ENCODE results near the gene NDUFS7. TPM values are rescaled to one million over a fixed set of nuclear protein-coding genes. Genes with fewer than 3 reads are reported as not detected.
A peak's percentile ranks its signal among the peaks of the same experiment; 100 is the strongest.

Gene NDUFS7
- total and polyA plus RNA-seq, 9 of the 15 experiments (the other 6 are each of a cell fraction or from before 2014, with no cell fraction given), result 6.0 to 271 (median 60.6) TPM

DNA sequence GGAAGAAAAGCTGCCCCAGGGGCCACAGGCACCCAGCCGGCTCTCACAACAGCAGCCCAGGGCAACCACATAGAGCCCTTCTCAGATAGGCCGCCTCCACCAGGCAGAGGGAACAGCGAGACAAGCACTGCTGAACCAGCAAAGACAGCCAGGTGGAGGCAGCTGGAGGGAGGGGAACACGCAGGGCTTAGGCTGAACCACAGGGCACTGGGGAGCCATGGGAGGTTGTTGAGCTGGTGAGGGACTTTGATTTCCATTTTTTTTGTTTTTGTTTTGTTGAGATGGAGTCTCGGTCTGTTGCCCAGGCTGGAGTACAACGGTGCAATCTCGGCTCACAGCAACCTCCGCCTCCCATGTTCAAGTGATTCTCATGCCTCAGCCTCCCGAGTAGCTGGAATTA lies 14.1 kb downstream of the NDUFS7 start (continued):
- TF ChIP-seq, protein P1, sequence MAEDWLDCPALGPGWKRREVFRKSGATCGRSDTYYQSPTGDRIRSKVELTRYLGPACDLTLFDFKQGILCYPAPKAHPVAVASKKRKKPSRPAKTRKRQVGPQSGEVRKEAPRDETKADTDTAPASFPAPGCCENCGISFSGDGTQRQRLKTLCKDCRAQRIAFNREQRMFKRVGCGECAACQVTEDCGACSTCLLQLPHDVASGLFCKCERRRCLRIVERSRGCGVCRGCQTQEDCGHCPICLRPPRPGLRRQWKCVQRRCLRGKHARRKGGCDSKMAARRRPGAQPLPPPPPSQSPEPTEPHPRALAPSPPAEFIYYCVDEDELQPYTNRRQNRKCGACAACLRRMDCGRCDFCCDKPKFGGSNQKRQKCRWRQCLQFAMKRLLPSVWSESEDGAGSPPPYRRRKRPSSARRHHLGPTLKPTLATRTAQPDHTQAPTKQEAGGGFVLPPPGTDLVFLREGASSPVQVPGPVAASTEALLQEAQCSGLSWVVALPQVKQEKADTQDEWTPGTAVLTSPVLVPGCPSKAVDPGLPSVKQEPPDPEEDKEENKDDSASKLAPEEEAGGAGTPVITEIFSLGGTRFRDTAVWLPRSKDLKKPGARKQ (CRISPR knock-in tag; IDR thresholded peaks at IDR 0.05), result no peak
- no peak for TF ChIP-seq ZNF212 (CRISPR knock-in tag; IDR thresholded peaks at IDR 0.05)
- TF ChIP-seq, protein P2, sequence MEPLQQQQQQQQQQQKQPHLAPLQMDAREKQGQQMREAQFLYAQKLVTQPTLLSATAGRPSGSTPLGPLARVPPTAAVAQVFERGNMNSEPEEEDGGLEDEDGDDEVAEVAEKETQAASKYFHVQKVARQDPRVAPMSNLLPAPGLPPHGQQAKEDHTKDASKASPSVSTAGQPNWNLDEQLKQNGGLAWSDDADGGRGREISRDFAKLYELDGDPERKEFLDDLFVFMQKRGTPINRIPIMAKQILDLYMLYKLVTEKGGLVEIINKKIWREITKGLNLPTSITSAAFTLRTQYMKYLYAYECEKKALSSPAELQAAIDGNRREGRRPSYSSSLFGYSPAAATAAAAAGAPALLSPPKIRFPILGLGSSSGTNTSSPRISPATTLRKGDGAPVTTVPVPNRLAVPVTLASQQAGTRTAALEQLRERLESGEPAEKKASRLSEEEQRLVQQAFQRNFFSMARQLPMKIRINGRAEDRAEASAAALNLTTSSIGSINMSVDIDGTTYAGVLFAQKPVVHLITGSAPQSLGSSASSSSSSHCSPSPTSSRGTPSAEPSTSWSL (CRISPR knock-in tag; IDR thresholded peaks at IDR 0.05; ENCODE audit: borderline replicate concordance), result no peak
- TF ChIP-seq ADNP (tag; IDR thresholded peaks at IDR 0.05), result peak; percentile 57; the same call in 1 of the 2 replicates
- peak; percentile 82 to 92 for TF ChIP-seq KDM1A (IDR thresholded peaks at IDR 0.05)
- no peak for TF ChIP-seq ZEB2 (IDR thresholded peaks at IDR 0.05)
- TF ChIP-seq ZNF224 (CRISPR knock-in tag; IDR thresholded peaks at IDR 0.05), result no peak
- TF ChIP-seq HMGN3 (IDR thresholded peaks at IDR 0.05; ENCODE audit: borderline replicate concordance, extremely low read depth, insufficient read length, low read depth, low read length), result peak; percentile 1
- no peak for TF ChIP-seq ZNF354B (CRISPR knock-in tag; IDR thresholded peaks at IDR 0.05)
- TF ChIP-seq, protein P3, sequence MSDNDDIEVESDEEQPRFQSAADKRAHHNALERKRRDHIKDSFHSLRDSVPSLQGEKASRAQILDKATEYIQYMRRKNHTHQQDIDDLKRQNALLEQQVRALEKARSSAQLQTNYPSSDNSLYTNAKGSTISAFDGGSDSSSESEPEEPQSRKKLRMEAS (CRISPR knock-in tag; IDR thresholded peaks at IDR 0.05), result 0 out of 2 replicates have a peak, but pooled peaks have one; percentile 11
- no peak for TF ChIP-seq GTF2E2 (tag; IDR thresholded peaks at IDR 0.05)
- TF ChIP-seq MYBL2 (IDR thresholded peaks at IDR 0.05; ENCODE audit: low read depth), result no peak
- TF ChIP-seq MYBL2 (CRISPR knock-in tag; IDR thresholded peaks at IDR 0.05; ENCODE audit: borderline replicate concordance), result no peak
- TF ChIP-seq NFE2L1 (tag; IDR thresholded peaks at IDR 0.05; ENCODE audit: borderline replicate concordance, low read depth), result no peak
- TF ChIP-seq CBX5 (IDR thresholded peaks at IDR 0.05; ENCODE audit: borderline replicate concordance, low read depth), result no peak
- peak; percentile 88 for TF ChIP-seq CBX1 (IDR thresholded peaks at IDR 0.05; ENCODE audit: low read depth)
- TF ChIP-seq, protein P4, sequence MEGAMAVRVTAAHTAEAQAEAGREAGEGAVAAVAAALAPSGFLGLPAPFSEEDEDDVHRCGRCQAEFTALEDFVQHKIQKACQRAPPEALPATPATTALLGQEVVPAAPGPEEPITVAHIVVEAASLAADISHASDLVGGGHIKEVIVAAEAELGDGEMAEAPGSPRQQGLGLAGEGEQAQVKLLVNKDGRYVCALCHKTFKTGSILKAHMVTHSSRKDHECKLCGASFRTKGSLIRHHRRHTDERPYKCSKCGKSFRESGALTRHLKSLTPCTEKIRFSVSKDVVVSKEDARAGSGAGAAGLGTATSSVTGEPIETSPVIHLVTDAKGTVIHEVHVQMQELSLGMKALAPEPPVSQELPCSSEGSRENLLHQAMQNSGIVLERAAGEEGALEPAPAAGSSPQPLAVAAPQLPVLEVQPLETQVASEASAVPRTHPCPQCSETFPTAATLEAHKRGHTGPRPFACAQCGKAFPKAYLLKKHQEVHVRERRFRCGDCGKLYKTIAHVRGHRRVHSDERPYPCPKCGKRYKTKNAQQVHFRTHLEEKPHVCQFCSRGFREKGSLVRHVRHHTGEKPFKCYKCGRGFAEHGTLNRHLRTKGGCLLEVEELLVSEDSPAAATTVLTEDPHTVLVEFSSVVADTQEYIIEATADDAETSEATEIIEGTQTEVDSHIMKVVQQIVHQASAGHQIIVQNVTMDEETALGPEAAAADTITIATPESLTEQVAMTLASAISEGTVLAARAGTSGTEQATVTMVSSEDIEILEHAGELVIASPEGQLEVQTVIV (CRISPR knock-in tag; IDR thresholded peaks at IDR 0.05; ENCODE audit: borderline replicate concordance), result no peak
- TF ChIP-seq SAFB (IDR thresholded peaks at IDR 0.05; ENCODE audit: borderline replicate concordance, low read depth, low read length), result no peak
- TF ChIP-seq, protein P5, sequence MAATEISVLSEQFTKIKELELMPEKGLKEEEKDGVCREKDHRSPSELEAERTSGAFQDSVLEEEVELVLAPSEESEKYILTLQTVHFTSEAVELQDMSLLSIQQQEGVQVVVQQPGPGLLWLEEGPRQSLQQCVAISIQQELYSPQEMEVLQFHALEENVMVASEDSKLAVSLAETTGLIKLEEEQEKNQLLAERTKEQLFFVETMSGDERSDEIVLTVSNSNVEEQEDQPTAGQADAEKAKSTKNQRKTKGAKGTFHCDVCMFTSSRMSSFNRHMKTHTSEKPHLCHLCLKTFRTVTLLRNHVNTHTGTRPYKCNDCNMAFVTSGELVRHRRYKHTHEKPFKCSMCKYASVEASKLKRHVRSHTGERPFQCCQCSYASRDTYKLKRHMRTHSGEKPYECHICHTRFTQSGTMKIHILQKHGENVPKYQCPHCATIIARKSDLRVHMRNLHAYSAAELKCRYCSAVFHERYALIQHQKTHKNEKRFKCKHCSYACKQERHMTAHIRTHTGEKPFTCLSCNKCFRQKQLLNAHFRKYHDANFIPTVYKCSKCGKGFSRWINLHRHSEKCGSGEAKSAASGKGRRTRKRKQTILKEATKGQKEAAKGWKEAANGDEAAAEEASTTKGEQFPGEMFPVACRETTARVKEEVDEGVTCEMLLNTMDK (IDR thresholded peaks at IDR 0.05; ENCODE audit: borderline replicate concordance, insufficient read depth, low read depth, low read length, poor library complexity, severe bottlenecking), result no peak
